Epithelial cell of esophagus (primary cell): Measurements from ENCODE around the gene RLN2.

Source experiments
- DNase-seq: peaks from one replicate; pipeline ENCODE4 v3.0.0; 2010; ENCODE audit warnings: low read depth
- H3K4me3 ChIP-seq: 2 replicates; pipeline ENCODE4 v1.5.1; 2011; ENCODE audit warnings: mild to moderate bottlenecking, low read length, control low read depth
- CTCF ChIP-seq: IDR thresholded peaks from 2 replicates; pipeline ENCODE4 v1.5.1; 2011; ENCODE audit warnings: low read depth, mild to moderate bottlenecking, low read length, control low read depth, inconsistent platforms; ENCODE audit not compliant: insufficient read depth; ENCODE audit errors: missing control alignments

Gene RLN2

GRCh38 chr9:5292141-5292540, 12.4 kb downstream of the RLN2 start:
- H3K4me3 ChIP-seq = no peak overlapping the region
- TF ChIP-seq CTCF = no peak
- no peak for DNase-seq

- TF ChIP-seq CTCF = no peak
- DNase-seq = peak; percentile 22
- no peak overlapping the region for H3K4me3 ChIP-seq
These were observed 15.9 kb downstream of the RLN2 start for GRCh38 chr9:5288591-5288990.

- DNase-seq = no peak
- no peak overlapping the region for H3K4me3 ChIP-seq
- TF ChIP-seq CTCF = no peak
These were observed 18.3 kb downstream of the RLN2 start for GRCh38 chr9:5286262-5286661.

GRCh38 chr9:5278486-5278885, 26.0 kb downstream of the RLN2 start:
- no peak for DNase-seq
- no peak for TF ChIP-seq CTCF
- no peak overlapping the region for H3K4me3 ChIP-seq

GRCh38 chr9:5274770-5275169, 29.7 kb downstream of the RLN2 start:
- DNase-seq = no peak
- no peak overlapping the region for H3K4me3 ChIP-seq
- no peak for TF ChIP-seq CTCF

- no peak overlapping the region for H3K4me3 ChIP-seq
- DNase-seq = peak; percentile 49
- no peak for TF ChIP-seq CTCF
These were observed 35.2 kb downstream of the RLN2 start for GRCh38 chr9:5269249-5269715.

- no peak overlapping the region for H3K4me3 ChIP-seq
- TF ChIP-seq CTCF = no peak
- no peak for DNase-seq
These were observed 38.6 kb downstream of the RLN2 start for GRCh38 chr9:5265939-5266338.
